Endothelial cell of umbilical vein (primary cell): Measurements from ENCODE around the gene IGF1.

Experiments
- EZH2 ChIP-seq: IDR thresholded peaks from 2 replicates; pipeline ENCODE4 v1.6.1; 2012; ENCODE audit warnings: borderline replicate concordance, low read depth, mild to moderate bottlenecking, moderate library complexity, low read length, inconsistent platforms; ENCODE audit not compliant: severe bottlenecking
- MYC ChIP-seq: IDR thresholded peaks from one replicate; pipeline ENCODE4 v1.6.1; 2011; ENCODE audit warnings: mild to moderate bottlenecking, low read depth, low read length
- TF ChIP-seq, protein P1 (sequence below), 2 donors: IDR thresholded peaks; 1 replicate in 1 of 2; 2 replicates in 1 of 2; pipeline ENCODE4 v1.5.1; 2011; ENCODE audit warnings: low read length in 2 of 2, mild to moderate bottlenecking in 2 of 2, moderate library complexity in 2 of 2, control low read depth in 1 of 2, inconsistent platforms in 1 of 2, low read depth in 1 of 2; ENCODE audit not compliant: insufficient read depth in 1 of 2; ENCODE audit errors: extremely low read depth in 1 of 2

GRCh38 chr12:102390068-102390467 is 90.3 kb downstream of the IGF1 start:
- TF ChIP-seq, protein P1, sequence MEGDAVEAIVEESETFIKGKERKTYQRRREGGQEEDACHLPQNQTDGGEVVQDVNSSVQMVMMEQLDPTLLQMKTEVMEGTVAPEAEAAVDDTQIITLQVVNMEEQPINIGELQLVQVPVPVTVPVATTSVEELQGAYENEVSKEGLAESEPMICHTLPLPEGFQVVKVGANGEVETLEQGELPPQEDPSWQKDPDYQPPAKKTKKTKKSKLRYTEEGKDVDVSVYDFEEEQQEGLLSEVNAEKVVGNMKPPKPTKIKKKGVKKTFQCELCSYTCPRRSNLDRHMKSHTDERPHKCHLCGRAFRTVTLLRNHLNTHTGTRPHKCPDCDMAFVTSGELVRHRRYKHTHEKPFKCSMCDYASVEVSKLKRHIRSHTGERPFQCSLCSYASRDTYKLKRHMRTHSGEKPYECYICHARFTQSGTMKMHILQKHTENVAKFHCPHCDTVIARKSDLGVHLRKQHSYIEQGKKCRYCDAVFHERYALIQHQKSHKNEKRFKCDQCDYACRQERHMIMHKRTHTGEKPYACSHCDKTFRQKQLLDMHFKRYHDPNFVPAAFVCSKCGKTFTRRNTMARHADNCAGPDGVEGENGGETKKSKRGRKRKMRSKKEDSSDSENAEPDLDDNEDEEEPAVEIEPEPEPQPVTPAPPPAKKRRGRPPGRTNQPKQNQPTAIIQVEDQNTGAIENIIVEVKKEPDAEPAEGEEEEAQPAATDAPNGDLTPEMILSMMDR (IDR thresholded peaks at IDR 0.05; ENCODE audit: extremely low read depth in 1 of 2, insufficient read depth in 1 of 2, low read depth in 1 of 2, low read length in 2 of 2): no peak
- TF ChIP-seq EZH2 (no peak), MYC (no peak)
